Right atrium auricular region (tissue), 2 donors: ENCODE measurements around the gene SIK3. TPM values are rescaled to one million over a fixed set of nuclear protein-coding genes. Genes with fewer than 3 reads are reported as not detected.

Source experiments
- DNase-seq: peaks from one replicate; pipeline ENCODE4 v3.0.0-alpha.2; 2019; ENCODE audit warnings: low spot score
- H3K27ac ChIP-seq, 2 donors: fragments of 200-600 bp; sonication (generic); 1 replicate in 1 of 2; 2 replicates in 1 of 2; pipeline ENCODE4 v1.5.1; 2016 to 2019
- H3K27me3 ChIP-seq, 2 donors: fragments of 200-600 bp; sonication (generic); one replicate each; pipeline versions ENCODE4 v1.5.1 to v1.6.0; 2017 to 2019
- H3K36me3 ChIP-seq: fragments of 200-600 bp; sonication (generic); one replicate; pipeline ENCODE4 v1.5.1; 2016
- H3K4me1 ChIP-seq, 2 donors: fragments of 200-600 bp; sonication (generic); one replicate each; pipeline versions ENCODE4 v1.5.1 to v1.6.0; 2017 to 2019
- H3K4me3 ChIP-seq, 2 donors: fragments of 200-600 bp; sonication (generic); 1 replicate in 1 of 2; 2 replicates in 1 of 2; pipeline ENCODE4 v1.5.1; 2017 to 2019; ENCODE audit warnings: mild to moderate bottlenecking in 1 of 2, moderate library complexity in 1 of 2
- H3K9me3 ChIP-seq, 2 donors: fragments of 200-600 bp; sonication (generic); one replicate each; pipeline ENCODE4 v1.5.1; 2019
- total RNA-seq, 2 donors: library from RNA; depleted of rRNA; stranded (reverse); fragments of >200 nt; gene quantifications; one replicate each; pipeline ENCODE4 v1.1.0, GENCODE V29; 2016
- TF ChIP-seq, protein P1 (sequence below), 2 donors: fragments of 200-600 bp; sonication (generic); IDR thresholded peaks; one replicate each; pipeline ENCODE4 v1.5.1; 2019; ENCODE audit warnings: antibody characterized with exemption in 2 of 2

Gene SIK3
- total RNA-seq, 2 donors from 2014 or later, result 27.0 to 40.1 TPM

DNA sequence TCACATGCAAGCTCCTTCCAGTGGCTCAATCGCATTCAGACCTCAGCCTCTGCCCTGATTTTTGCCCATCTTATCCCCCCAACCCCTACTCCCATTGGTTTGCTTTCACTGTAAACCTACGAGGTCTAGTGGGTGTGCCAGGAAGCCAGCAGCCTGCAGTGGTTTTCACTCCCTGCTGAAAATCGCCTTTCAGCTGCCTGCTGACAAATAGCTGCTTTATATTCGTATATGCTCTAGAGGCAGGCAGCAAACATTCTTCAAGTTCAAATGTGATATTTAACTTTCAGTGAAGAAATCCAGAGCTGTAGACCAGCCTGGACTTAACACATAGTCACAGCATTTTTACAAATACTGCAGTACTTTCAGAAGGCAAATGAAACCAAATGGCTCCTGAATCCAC is 168.1 kb downstream of the SIK3 start:
- no peaks in the 10 kb centered on the region for H3K9me3 ChIP-seq
- TF ChIP-seq, protein P1, sequence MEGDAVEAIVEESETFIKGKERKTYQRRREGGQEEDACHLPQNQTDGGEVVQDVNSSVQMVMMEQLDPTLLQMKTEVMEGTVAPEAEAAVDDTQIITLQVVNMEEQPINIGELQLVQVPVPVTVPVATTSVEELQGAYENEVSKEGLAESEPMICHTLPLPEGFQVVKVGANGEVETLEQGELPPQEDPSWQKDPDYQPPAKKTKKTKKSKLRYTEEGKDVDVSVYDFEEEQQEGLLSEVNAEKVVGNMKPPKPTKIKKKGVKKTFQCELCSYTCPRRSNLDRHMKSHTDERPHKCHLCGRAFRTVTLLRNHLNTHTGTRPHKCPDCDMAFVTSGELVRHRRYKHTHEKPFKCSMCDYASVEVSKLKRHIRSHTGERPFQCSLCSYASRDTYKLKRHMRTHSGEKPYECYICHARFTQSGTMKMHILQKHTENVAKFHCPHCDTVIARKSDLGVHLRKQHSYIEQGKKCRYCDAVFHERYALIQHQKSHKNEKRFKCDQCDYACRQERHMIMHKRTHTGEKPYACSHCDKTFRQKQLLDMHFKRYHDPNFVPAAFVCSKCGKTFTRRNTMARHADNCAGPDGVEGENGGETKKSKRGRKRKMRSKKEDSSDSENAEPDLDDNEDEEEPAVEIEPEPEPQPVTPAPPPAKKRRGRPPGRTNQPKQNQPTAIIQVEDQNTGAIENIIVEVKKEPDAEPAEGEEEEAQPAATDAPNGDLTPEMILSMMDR (IDR thresholded peaks at IDR 0.05), result no peak
- H3K4me3 ChIP-seq, result peak overlapping the region in 1 of 2 donors; percentile 23
- H3K4me1 ChIP-seq, result peaks cover 0 to 55% of the 10 kb centered on the region in 2 donors
- no peaks in the 10 kb centered on the region for H3K27me3 ChIP-seq
- no peak for DNase-seq
- no peaks in the 10 kb centered on the region for H3K36me3 ChIP-seq
- peak overlapping the region; percentile 41 to 54 for H3K27ac ChIP-seq

DNA sequence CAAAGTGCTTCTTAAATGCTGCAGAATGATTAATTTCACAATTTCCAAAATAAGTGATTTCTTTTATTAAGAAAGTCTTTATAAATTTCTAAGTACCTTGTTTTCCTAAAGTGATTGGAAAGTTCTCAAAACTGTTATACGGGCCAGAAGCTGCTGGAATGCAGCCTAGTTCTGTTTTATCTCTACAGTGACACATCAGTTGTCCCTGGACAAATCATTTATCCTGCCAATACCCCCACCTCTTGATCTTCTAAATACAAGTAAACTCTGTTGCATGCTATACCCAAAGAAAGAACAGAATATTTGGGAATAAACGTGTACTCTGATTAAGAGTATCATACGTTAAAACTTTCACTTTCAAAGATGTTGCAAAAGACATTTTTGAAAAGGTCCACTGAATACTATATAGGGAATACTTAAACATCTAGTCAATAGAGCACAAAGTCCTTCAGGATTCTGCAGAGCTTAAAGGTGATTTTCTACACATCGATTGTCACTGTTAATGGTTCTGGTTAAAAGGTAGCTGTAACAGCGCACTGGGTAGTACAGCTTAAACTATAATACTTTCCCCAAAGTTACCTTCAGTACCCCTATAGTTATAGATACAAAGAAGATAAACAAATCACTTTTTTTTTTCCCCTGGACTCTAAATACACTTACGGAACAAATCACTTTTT is 168.7 kb downstream of the SIK3 start:
- no peak for DNase-seq
- H3K27ac ChIP-seq, result peak overlapping the region; percentile 41 to 54
- H3K4me3 ChIP-seq, result peak overlapping the region in 1 of 2 donors; percentile 23
- H3K9me3 ChIP-seq, result no peaks in the 10 kb centered on the region
- TF ChIP-seq, protein P1 (IDR thresholded peaks at IDR 0.05), result no peak
- H3K4me1 ChIP-seq, result peaks cover 0 to 55% of the 10 kb centered on the region in 2 donors
- H3K36me3 ChIP-seq, result peaks cover 3% of the 10 kb centered on the region
- H3K27me3 ChIP-seq, result no peaks in the 10 kb centered on the region

DNA sequence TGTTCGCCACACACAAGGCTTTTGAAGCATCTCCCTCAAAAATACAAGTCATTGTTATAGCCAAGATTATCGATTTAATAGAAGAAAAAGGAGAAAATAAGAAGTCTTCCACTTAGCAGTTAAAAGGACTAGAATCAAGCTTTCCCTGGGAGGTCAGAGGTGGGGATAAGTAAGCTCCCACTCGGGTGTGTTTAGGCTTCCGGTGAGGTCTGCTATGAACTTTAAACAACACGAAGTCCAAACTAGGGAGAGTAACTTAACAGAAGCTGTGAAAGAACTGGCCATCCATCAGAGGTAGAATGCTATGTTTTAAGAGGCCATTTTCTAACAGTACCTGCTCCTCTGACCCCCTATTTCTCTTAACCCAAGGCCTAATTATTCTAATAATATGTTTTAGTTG is 169.4 kb downstream of the SIK3 start:
- TF ChIP-seq, protein P1 (IDR thresholded peaks at IDR 0.05), result no peak
- no peak for DNase-seq
- peak overlapping the region; percentile 41 to 54 for H3K27ac ChIP-seq
- H3K4me1 ChIP-seq, result peaks cover 0 to 55% of the 10 kb centered on the region in 2 donors
- no peaks in the 10 kb centered on the region for H3K9me3 ChIP-seq
- peaks cover 6% of the 10 kb centered on the region for H3K36me3 ChIP-seq
- H3K4me3 ChIP-seq, result no peak overlapping the region
- no peaks in the 10 kb centered on the region for H3K27me3 ChIP-seq

- H3K4me1 ChIP-seq, result peaks cover 0 to 55% of the 10 kb centered on the region in 2 donors
These were observed 170.0 kb downstream of the SIK3 start for GRCh38 chr11:116928102-116928777.

GRCh38 chr11:116927163-116927974 is 170.9 kb downstream of the SIK3 start:
- Histone ChIP-seq H3K36me3 (peaks cover 6% of the 10 kb centered on the region), H3K4me1 (peaks cover 0 to 54% of the 10 kb centered on the region in 2 donors), H3K9me3 (no peaks in the 10 kb centered on the region), H3K27me3 (no peaks in the 10 kb centered on the region), H3K27ac (no peak overlapping the region), H3K4me3 (no peak overlapping the region)
- DNase-seq, result no peak
- TF ChIP-seq, protein P1 (IDR thresholded peaks at IDR 0.05), result peak in 1 of 2 donors; percentile 42

More at GRCh38 chr11:116928102-116928777, 170.0 kb downstream of the SIK3 start:
- TF ChIP-seq, protein P1 (IDR thresholded peaks at IDR 0.05), result no peak
- peaks cover 6% of the 10 kb centered on the region for H3K36me3 ChIP-seq
- H3K27ac ChIP-seq, result no peak overlapping the region
- H3K9me3 ChIP-seq, result no peaks in the 10 kb centered on the region
- H3K27me3 ChIP-seq, result no peaks in the 10 kb centered on the region
- DNase-seq, result no peak
- no peak overlapping the region for H3K4me3 ChIP-seq
